ENCODE measurements around the gene AGR3. TPM values are rescaled to one million over a fixed set of nuclear protein-coding genes. Genes with fewer than 3 reads are reported as not detected.

Gene AGR3
- total and polyA plus RNA-seq, 2 donors (not counting 3 experiments of a cell fraction or from before 2014, with no cell fraction given) = not detected

DNA sequence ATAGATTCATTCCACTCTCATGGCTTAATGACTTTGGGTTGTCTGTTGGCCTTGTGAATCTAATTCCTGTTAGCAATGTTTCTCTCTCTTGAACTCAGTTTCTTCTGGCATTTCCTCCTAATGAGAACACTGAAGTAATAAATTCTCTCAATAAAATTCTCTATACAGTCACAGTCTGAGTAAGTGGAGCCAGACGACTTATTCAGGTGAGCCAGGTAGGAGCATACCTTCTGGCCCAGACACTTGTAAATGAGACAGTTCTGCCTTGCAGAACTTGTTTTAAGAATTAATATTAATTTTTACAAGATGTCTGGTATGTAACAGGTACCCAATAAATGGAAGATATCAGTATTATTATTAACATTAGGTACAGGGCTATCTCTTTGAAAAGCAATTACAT lies 48.4 kb downstream of the AGR3 start:
- TF ChIP-seq POLR2A (IDR thresholded peaks at IDR 0.05; ENCODE audit: low read depth, low read length) = no peak
- CTCF ChIA-PET = no interaction called here
- Histone ChIP-seq H3K9me3 (replicated peaks; ENCODE audit: control insufficient read depth, insufficient read depth, low read length) (no peaks in the 10 kb centered on the region), H3K9me1 (replicated peaks; ENCODE audit: control insufficient read depth, extremely low read depth, insufficient read depth, low read length) (no peaks in the 10 kb centered on the region), H3K9ac (replicated peaks; ENCODE audit: extremely low read depth, insufficient read depth, low read length) (no peak overlapping the region), H3K79me2 (ENCODE audit: control insufficient read depth, insufficient read depth, low read length) (no peaks in the 10 kb centered on the region), H3K4me1 (ENCODE audit: control insufficient read depth, extremely low read depth, insufficient read depth, low read length) (no peaks in the 10 kb centered on the region), H3K27ac (ENCODE audit: insufficient read depth, low read depth, low read length) (no peak overlapping the region), H3K27me3 (ENCODE audit: control insufficient read depth in 2 of 2, insufficient read depth in 2 of 2, low read length in 2 of 2) (no peaks in the 10 kb centered on the region), H2AFZ (ENCODE audit: low read depth, low read length) (no peak overlapping the region), H3K4me2 (ENCODE audit: insufficient read depth, low read length) (no peak overlapping the region), H3K4me3 (replicated peaks in 1 of 3; ENCODE audit: insufficient read depth in 1 of 3, low read depth in 1 of 3, low read length in 3 of 3) (no peak overlapping the region), H3K36me3 (ENCODE audit: control insufficient read depth in 2 of 2, extremely low read depth in 1 of 2, insufficient read depth in 2 of 2, low read length in 2 of 2) (no peaks in the 10 kb centered on the region), H4K20me1 (replicated peaks; ENCODE audit: control insufficient read depth, extremely low read depth, insufficient read depth, low read length) (no peaks in the 10 kb centered on the region)
- no TSS peak for BruUV-seq (replicated peaks)
- dilution Hi-C loops (cut with MboI; ENCODE audit: extremely low pct_ligation_motif_present, low sequenced_read_pairs) = no loop called here
- POLR2A ChIA-PET = no interaction called here
- FAIRE-seq (no peak), DNase-seq (ENCODE audit: low read depth, low spot score) (no peak)
- intact Hi-C loops (cut with micrococcal nuclease) = no loop called here

DNA sequence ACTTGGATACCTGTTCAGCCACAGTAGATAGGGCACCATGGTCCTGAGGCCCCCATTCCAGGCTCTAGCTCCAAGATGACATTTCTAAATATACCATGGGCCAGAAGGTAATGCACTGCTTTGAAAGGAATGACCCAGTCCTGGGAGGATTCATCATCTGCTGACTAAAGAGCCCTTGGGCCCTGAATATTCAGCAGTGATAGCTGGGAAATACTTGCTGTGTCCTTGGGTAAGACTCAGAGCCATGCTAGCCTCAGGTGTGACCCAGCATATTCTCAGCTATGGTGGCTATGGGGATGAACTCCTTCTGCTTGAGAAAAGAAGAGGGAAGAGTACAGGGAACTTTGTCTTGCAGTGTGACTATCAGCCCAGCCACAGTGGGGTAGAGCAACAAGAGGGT lies 55.7 kb downstream of the AGR3 start:
- ChIA-PET CTCF (interaction anchor here (1.2 kb wide), 1 partner anchor 13 kb away, joined by 3 read pairs; no protein-coding TSS in a partner anchor), POLR2A (no interaction called here)
- Histone ChIP-seq H3K4me2 (ENCODE audit: insufficient read depth, low read length) (no peak overlapping the region), H3K36me3 (ENCODE audit: control insufficient read depth in 2 of 2, extremely low read depth in 1 of 2, insufficient read depth in 2 of 2, low read length in 2 of 2) (no peaks in the 10 kb centered on the region), H3K79me2 (ENCODE audit: control insufficient read depth, insufficient read depth, low read length) (no peaks in the 10 kb centered on the region), H2AFZ (ENCODE audit: low read depth, low read length) (no peak overlapping the region), H4K20me1 (replicated peaks; ENCODE audit: control insufficient read depth, extremely low read depth, insufficient read depth, low read length) (no peaks in the 10 kb centered on the region), H3K4me1 (ENCODE audit: control insufficient read depth, extremely low read depth, insufficient read depth, low read length) (no peaks in the 10 kb centered on the region), H3K9me1 (replicated peaks; ENCODE audit: control insufficient read depth, extremely low read depth, insufficient read depth, low read length) (no peaks in the 10 kb centered on the region), H3K9me3 (replicated peaks; ENCODE audit: control insufficient read depth, insufficient read depth, low read length) (no peaks in the 10 kb centered on the region), H3K27ac (ENCODE audit: insufficient read depth, low read depth, low read length) (no peak overlapping the region), H3K4me3 (replicated peaks in 1 of 3; ENCODE audit: insufficient read depth in 1 of 3, low read depth in 1 of 3, low read length in 3 of 3) (no peak overlapping the region), H3K9ac (replicated peaks; ENCODE audit: extremely low read depth, insufficient read depth, low read length) (no peak overlapping the region), H3K27me3 (ENCODE audit: control insufficient read depth in 2 of 2, insufficient read depth in 2 of 2, low read length in 2 of 2) (peaks cover 0 to 2% of the 10 kb centered on the region in 2 experiments)
- intact Hi-C loops (cut with micrococcal nuclease) = no loop called here
- TF ChIP-seq, protein P1, sequence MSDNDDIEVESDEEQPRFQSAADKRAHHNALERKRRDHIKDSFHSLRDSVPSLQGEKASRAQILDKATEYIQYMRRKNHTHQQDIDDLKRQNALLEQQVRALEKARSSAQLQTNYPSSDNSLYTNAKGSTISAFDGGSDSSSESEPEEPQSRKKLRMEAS (IDR thresholded peaks at IDR 0.05; ENCODE audit: insufficient read depth, insufficient read length) = no peak
- TF ChIP-seq POLR2AphosphoS5 (IDR thresholded peaks at IDR 0.05; ENCODE audit: insufficient read depth, low read depth, low read length) = no peak
- TF ChIP-seq, protein P2, sequence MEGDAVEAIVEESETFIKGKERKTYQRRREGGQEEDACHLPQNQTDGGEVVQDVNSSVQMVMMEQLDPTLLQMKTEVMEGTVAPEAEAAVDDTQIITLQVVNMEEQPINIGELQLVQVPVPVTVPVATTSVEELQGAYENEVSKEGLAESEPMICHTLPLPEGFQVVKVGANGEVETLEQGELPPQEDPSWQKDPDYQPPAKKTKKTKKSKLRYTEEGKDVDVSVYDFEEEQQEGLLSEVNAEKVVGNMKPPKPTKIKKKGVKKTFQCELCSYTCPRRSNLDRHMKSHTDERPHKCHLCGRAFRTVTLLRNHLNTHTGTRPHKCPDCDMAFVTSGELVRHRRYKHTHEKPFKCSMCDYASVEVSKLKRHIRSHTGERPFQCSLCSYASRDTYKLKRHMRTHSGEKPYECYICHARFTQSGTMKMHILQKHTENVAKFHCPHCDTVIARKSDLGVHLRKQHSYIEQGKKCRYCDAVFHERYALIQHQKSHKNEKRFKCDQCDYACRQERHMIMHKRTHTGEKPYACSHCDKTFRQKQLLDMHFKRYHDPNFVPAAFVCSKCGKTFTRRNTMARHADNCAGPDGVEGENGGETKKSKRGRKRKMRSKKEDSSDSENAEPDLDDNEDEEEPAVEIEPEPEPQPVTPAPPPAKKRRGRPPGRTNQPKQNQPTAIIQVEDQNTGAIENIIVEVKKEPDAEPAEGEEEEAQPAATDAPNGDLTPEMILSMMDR (IDR thresholded peaks at IDR 0.05; ENCODE audit: extremely low read depth in 1 of 2, insufficient read depth in 1 of 2, low read depth in 1 of 2, low read length in 2 of 2) = no peak
- no peak for TF ChIP-seq EZH2 (IDR thresholded peaks at IDR 0.05; ENCODE audit: borderline replicate concordance, low read depth, low read length, severe bottlenecking)
- TF ChIP-seq FOS (IDR thresholded peaks at IDR 0.05; ENCODE audit: borderline replicate concordance, insufficient read depth, low read length) = no peak
- TF ChIP-seq MYC (IDR thresholded peaks at IDR 0.05; ENCODE audit: low read depth, low read length) = no peak
- dilution Hi-C loops (cut with MboI; ENCODE audit: extremely low pct_ligation_motif_present, low sequenced_read_pairs) = no loop called here
- no peak for FAIRE-seq
- no TSS peak for BruUV-seq (replicated peaks)
- DNase-seq (ENCODE audit: low read depth, low spot score) = no peak

Data from endothelial cell of umbilical vein (primary cell).